Liver (tissue), 9 donors: ENCODE results near the gene STAMBPL1. TPM values are rescaled to one million over a fixed set of nuclear protein-coding genes. Genes with fewer than 3 reads are reported as not detected.

Experiments used
- DNase-seq: peaks from one replicate; pipeline ENCODE4 v3.0.0-alpha.2; 2017; ENCODE audit warnings: low spot score
- H3K27ac ChIP-seq, 2 donors: one replicate each; pipeline ENCODE4 v1.7.0; 2013; ENCODE audit warnings: inconsistent platforms in 2 of 2, low read length in 2 of 2, control low read depth in 1 of 2, low read depth in 1 of 2, mild to moderate bottlenecking in 1 of 2
- H3K27me3 ChIP-seq, 4 donors: one replicate each; pipeline versions ENCODE4 v1.6.1 to v1.7.0; 2013; ENCODE audit warnings: low read length in 3 of 4, inconsistent platforms in 1 of 4, mild to moderate bottlenecking in 1 of 4, moderate library complexity in 1 of 4; ENCODE audit not compliant: control insufficient read depth in 4 of 4, insufficient read depth in 4 of 4
- H3K36me3 ChIP-seq, 4 donors: one replicate each; pipeline versions ENCODE4 v1.6.1 to v1.7.0; 2013; ENCODE audit warnings: low read length in 3 of 4, mild to moderate bottlenecking in 3 of 4, low read depth in 1 of 4, moderate library complexity in 1 of 4; ENCODE audit not compliant: control insufficient read depth in 4 of 4, insufficient read depth in 3 of 4
- H3K4me1 ChIP-seq, 4 donors: one replicate each; pipeline versions ENCODE4 v1.6.1 to v1.7.0; 2013; ENCODE audit warnings: low read length in 3 of 4, mild to moderate bottlenecking in 3 of 4, moderate library complexity in 1 of 4; ENCODE audit not compliant: control insufficient read depth in 4 of 4, insufficient read depth in 4 of 4
- H3K4me3 ChIP-seq, 3 donors: one replicate each; pipeline versions ENCODE4 v1.6.1 to v1.7.0; 2013; ENCODE audit warnings: low read length in 3 of 3, control low read depth in 1 of 3, low read depth in 1 of 3, mild to moderate bottlenecking in 1 of 3
- H3K9ac ChIP-seq, 2 donors: one replicate each; pipeline ENCODE4 v1.7.0; 2013; ENCODE audit warnings: low read length in 2 of 2, mild to moderate bottlenecking in 2 of 2, moderate library complexity in 2 of 2, control low read depth in 1 of 2, low read depth in 1 of 2
- H3K9me3 ChIP-seq, 4 donors: one replicate each; pipeline versions ENCODE4 v1.6.1 to v1.7.0; 2013; ENCODE audit warnings: low read length in 3 of 4; ENCODE audit not compliant: control insufficient read depth in 4 of 4
- EGR1 ChIP-seq, 2 donors: IDR thresholded peaks; 2 replicates each; pipeline ENCODE4 v1.6.1; 2016 to 2018; ENCODE audit warnings: antibody characterized with exemption in 2 of 2, low read depth in 2 of 2
- FOXA1 ChIP-seq: IDR thresholded peaks from 2 replicates; pipeline ENCODE4 v1.6.1; 2016; ENCODE audit warnings: antibody characterized with exemption
- FOXA2 ChIP-seq: IDR thresholded peaks from 2 replicates; pipeline ENCODE4 v1.6.1; 2016; ENCODE audit warnings: antibody characterized with exemption
- GABPA ChIP-seq, 2 donors: IDR thresholded peaks in 1 of 2; conservative IDR thresholded peaks in 1 of 2; 2 replicates each; pipeline ENCODE4 v1.6.1; 2016; ENCODE audit warnings: antibody characterized with exemption in 2 of 2, mild to moderate bottlenecking in 1 of 2, moderate library complexity in 1 of 2
- HNF4A ChIP-seq, 2 donors: conservative IDR thresholded peaks; 2 replicates each; pipeline ENCODE4 v1.6.1; 2016; ENCODE audit warnings: antibody characterized with exemption in 2 of 2, mild to moderate bottlenecking in 2 of 2
- HNF4G ChIP-seq: IDR thresholded peaks from 2 replicates; pipeline ENCODE4 v1.6.1; 2016; ENCODE audit warnings: antibody characterized with exemption
- JUND ChIP-seq, 2 donors: IDR thresholded peaks; 2 replicates each; pipeline ENCODE4 v1.6.1; 2016; ENCODE audit warnings: antibody characterized with exemption in 2 of 2
- RAD21 ChIP-seq, 2 donors: IDR thresholded peaks; 2 replicates each; pipeline ENCODE4 v1.6.1; 2016; ENCODE audit warnings: antibody characterized with exemption in 2 of 2, mild to moderate bottlenecking in 2 of 2
- RXRA ChIP-seq, 2 donors: IDR thresholded peaks; 2 replicates each; pipeline ENCODE4 v1.6.1; 2017 to 2018; ENCODE audit warnings: antibody characterized with exemption in 2 of 2, mild to moderate bottlenecking in 1 of 2
- SP1 ChIP-seq: IDR thresholded peaks from 2 replicates; pipeline ENCODE4 v1.6.1; 2018; ENCODE audit warnings: antibody characterized with exemption, mild to moderate bottlenecking
- YY1 ChIP-seq: IDR thresholded peaks from 2 replicates; pipeline ENCODE4 v1.6.1; 2016; ENCODE audit warnings: antibody characterized with exemption, mild to moderate bottlenecking
- polyA plus RNA-seq, 2 donors: library from polyadenylated mRNA; stranded (reverse) in 1 of 2; unstranded in 1 of 2; fragments of 200-250 nt in 1 of 2; fragments of >200 nt in 1 of 2; fragmentation: Nextera tagmentation in 1 of 2; extraction: Ambion mirVana in 1 of 2; gene quantifications; one replicate each; pipeline versions ENCODE4 v1.2.1 to v1.2.3, GENCODE V29; 2013 to 2015
- total RNA-seq, 2 donors: library from RNA; depleted of rRNA; stranded (reverse); fragments of >200 nt; gene quantifications; one replicate each; pipeline ENCODE4 v1.2.3, GENCODE V29; 2014
- TF ChIP-seq, protein P1 (sequence below): fragments of 150-350 bp; IDR thresholded peaks from 2 replicates; pipeline ENCODE4 v1.5.1; 2017; ENCODE audit warnings: improper control_type of control experiment, low read depth, low read length; ENCODE audit not compliant: missing input control
- TF ChIP-seq, protein P2 (sequence below): IDR thresholded peaks from 2 replicates; pipeline ENCODE4 v1.6.1; 2016; ENCODE audit warnings: antibody characterized with exemption, mild to moderate bottlenecking
- TF ChIP-seq, protein P3 (sequence below): IDR thresholded peaks from 2 replicates; pipeline ENCODE4 v1.6.1; 2016; ENCODE audit warnings: antibody characterized with exemption
- TF ChIP-seq, protein P4 (sequence below): IDR thresholded peaks from 2 replicates; pipeline ENCODE4 v1.6.1; 2016; ENCODE audit warnings: antibody characterized with exemption
- donor health status: healthy.
- donor health status: healthy.
- donor health status: healthy.
- donor health status: healthy.
- donor health status: healthy.

STAMBPL1 gene
- total and polyA plus RNA-seq, 4 donors: 1.3 to 8.0 (median 3.7) TPM

DNA sequence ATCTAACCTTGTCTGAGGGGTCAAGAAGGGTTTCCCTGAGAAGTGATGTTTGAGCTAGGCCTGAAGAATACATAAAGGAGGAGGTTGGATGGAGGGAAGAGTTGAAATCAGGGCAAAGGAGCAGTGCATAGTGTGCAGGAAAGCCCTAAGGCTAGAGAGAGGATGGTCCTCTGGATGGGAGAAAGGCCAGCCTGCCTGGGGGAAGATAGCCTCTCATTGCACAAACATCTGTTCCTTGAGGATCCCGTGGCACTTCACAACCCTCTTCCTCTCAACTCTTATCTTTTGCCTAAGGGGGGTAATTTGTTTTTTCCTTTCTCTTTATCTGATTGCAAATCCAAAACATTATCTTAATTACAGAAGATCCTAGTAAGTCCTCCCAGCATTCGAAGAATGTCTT is 35.7 kb downstream of the STAMBPL1 start (continued):
- TF ChIP-seq GABPA (IDR thresholded peaks at IDR 0.05 in 1 of 2, conservative IDR thresholded peaks at IDR 0.05 in 1 of 2) (no peak), RXRA (IDR thresholded peaks at IDR 0.05) (no peak), RAD21 (IDR thresholded peaks at IDR 0.05) (no peak), FOXA1 (no peak)

DNA sequence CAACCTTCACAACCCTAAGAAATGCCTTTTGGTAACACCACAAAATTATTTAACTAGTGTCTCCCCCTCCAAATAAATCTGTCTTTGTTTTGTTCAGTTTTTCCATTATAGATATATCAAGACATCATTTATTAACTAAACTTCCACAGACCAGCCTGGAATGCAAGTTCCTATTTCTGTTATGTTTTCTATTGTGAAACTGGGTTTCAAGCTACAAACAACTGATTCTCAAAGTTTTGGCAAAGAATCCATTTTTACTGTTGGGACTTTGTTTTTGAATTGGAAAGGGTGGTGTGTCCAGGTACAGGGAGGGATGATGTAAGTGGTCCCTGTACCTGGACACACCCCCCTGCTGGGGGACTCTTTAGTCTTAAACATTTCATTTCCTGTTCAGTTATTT is 36.2 kb downstream of the STAMBPL1 start:
- no peaks in the 10 kb centered on the region for H3K36me3 ChIP-seq
- no peaks in the 10 kb centered on the region for H3K4me1 ChIP-seq
- no peak overlapping the region for H3K9ac ChIP-seq
- no peak for DNase-seq
- no peaks in the 10 kb centered on the region for H3K9me3 ChIP-seq
- H3K27me3 ChIP-seq: no peaks in the 10 kb centered on the region
- H3K27ac ChIP-seq: no peak overlapping the region
- H3K4me3 ChIP-seq: no peak overlapping the region
- no peak for TF ChIP-seq HNF4G
- no peak for TF ChIP-seq FOXA2
- TF ChIP-seq SP1: no peak
- TF ChIP-seq, protein P1, sequence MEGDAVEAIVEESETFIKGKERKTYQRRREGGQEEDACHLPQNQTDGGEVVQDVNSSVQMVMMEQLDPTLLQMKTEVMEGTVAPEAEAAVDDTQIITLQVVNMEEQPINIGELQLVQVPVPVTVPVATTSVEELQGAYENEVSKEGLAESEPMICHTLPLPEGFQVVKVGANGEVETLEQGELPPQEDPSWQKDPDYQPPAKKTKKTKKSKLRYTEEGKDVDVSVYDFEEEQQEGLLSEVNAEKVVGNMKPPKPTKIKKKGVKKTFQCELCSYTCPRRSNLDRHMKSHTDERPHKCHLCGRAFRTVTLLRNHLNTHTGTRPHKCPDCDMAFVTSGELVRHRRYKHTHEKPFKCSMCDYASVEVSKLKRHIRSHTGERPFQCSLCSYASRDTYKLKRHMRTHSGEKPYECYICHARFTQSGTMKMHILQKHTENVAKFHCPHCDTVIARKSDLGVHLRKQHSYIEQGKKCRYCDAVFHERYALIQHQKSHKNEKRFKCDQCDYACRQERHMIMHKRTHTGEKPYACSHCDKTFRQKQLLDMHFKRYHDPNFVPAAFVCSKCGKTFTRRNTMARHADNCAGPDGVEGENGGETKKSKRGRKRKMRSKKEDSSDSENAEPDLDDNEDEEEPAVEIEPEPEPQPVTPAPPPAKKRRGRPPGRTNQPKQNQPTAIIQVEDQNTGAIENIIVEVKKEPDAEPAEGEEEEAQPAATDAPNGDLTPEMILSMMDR: no peak
- TF ChIP-seq FOXA1: no peak
- TF ChIP-seq RAD21 (IDR thresholded peaks at IDR 0.05): no peak
- no peak for TF ChIP-seq JUND (IDR thresholded peaks at IDR 0.05)
- no peak for TF ChIP-seq HNF4A (conservative IDR thresholded peaks at IDR 0.05)
- TF ChIP-seq, protein P2, sequence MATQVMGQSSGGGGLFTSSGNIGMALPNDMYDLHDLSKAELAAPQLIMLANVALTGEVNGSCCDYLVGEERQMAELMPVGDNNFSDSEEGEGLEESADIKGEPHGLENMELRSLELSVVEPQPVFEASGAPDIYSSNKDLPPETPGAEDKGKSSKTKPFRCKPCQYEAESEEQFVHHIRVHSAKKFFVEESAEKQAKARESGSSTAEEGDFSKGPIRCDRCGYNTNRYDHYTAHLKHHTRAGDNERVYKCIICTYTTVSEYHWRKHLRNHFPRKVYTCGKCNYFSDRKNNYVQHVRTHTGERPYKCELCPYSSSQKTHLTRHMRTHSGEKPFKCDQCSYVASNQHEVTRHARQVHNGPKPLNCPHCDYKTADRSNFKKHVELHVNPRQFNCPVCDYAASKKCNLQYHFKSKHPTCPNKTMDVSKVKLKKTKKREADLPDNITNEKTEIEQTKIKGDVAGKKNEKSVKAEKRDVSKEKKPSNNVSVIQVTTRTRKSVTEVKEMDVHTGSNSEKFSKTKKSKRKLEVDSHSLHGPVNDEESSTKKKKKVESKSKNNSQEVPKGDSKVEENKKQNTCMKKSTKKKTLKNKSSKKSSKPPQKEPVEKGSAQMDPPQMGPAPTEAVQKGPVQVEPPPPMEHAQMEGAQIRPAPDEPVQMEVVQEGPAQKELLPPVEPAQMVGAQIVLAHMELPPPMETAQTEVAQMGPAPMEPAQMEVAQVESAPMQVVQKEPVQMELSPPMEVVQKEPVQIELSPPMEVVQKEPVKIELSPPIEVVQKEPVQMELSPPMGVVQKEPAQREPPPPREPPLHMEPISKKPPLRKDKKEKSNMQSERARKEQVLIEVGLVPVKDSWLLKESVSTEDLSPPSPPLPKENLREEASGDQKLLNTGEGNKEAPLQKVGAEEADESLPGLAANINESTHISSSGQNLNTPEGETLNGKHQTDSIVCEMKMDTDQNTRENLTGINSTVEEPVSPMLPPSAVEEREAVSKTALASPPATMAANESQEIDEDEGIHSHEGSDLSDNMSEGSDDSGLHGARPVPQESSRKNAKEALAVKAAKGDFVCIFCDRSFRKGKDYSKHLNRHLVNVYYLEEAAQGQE: no peak
- no peak for TF ChIP-seq GABPA (IDR thresholded peaks at IDR 0.05 in 1 of 2, conservative IDR thresholded peaks at IDR 0.05 in 1 of 2)
- TF ChIP-seq, protein P3, sequence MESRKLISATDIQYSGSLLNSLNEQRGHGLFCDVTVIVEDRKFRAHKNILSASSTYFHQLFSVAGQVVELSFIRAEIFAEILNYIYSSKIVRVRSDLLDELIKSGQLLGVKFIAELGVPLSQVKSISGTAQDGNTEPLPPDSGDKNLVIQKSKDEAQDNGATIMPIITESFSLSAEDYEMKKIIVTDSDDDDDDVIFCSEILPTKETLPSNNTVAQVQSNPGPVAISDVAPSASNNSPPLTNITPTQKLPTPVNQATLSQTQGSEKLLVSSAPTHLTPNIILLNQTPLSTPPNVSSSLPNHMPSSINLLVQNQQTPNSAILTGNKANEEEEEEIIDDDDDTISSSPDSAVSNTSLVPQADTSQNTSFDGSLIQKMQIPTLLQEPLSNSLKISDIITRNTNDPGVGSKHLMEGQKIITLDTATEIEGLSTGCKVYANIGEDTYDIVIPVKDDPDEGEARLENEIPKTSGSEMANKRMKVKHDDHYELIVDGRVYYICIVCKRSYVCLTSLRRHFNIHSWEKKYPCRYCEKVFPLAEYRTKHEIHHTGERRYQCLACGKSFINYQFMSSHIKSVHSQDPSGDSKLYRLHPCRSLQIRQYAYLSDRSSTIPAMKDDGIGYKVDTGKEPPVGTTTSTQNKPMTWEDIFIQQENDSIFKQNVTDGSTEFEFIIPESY: no peak
- TF ChIP-seq RXRA (IDR thresholded peaks at IDR 0.05): no peak
- TF ChIP-seq YY1: no peak
- TF ChIP-seq, protein P4, sequence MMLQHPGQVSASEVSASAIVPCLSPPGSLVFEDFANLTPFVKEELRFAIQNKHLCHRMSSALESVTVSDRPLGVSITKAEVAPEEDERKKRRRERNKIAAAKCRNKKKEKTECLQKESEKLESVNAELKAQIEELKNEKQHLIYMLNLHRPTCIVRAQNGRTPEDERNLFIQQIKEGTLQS: no peak
- no peak for TF ChIP-seq EGR1 (IDR thresholded peaks at IDR 0.05; ENCODE audit: low read depth in 2 of 2)
